DND-41 (cell line): ENCODE results near the gene HEMK1.

ENCODE experiments used
- CTCF ChIP-seq: IDR thresholded peaks from 2 replicates; pipeline ENCODE4 v1.5.1; 2012; ENCODE audit warnings: borderline replicate concordance, low read length, moderate library complexity, mild to moderate bottlenecking; ENCODE audit not compliant: poor library complexity, severe bottlenecking; ENCODE audit errors: extremely low read depth
- EZH2 ChIP-seq: IDR thresholded peaks from 3 replicates; pipeline ENCODE4 v1.6.1; 2012; ENCODE audit warnings: borderline replicate concordance, low read depth, mild to moderate bottlenecking, moderate library complexity, low read length, inconsistent platforms; ENCODE audit not compliant: severe bottlenecking

- TF ChIP-seq CTCF (no peak), EZH2 (no peak)
These were observed 8.0 kb downstream of the HEMK1 start for GRCh38 chr3:50577348-50577747.
